Measurements from ENCODE around the gene SEC16A. TPM values are rescaled to one million over a fixed set of nuclear protein-coding genes. Genes with fewer than 3 reads are reported as not detected.
"Not testable (repeated sequence)": the region's sequence is repeated elsewhere in the genome, so short reads cannot be mapped to it uniquely, and the experiment has no call there.

The SEC16A gene
- total RNA-seq, 2 donors from 2014 or later = 42.2 to 47.9 TPM

GRCh38 chr9:136433849-136434579 lies 48.8 kb downstream of the SEC16A start:
- intact Hi-C loops (cut with DNase I) = loop anchor here in 1 of 2 donors (1.0 kb wide), 1 partner anchor 13 kb away; no protein-coding TSS in a partner anchor
- no peak for DNase-seq (ENCODE audit: low spot score)

GRCh38 chr9:136433043-136433715 lies 49.7 kb downstream of the SEC16A start:
- DNase-seq (ENCODE audit: low spot score) = no peak
- intact Hi-C loops (cut with DNase I) = loop anchor here in 1 of 2 donors (1.0 kb wide), 1 partner anchor 14 kb away; no protein-coding TSS in a partner anchor

- DNase-seq (ENCODE audit: low spot score) = no peak
- intact Hi-C loops (cut with DNase I) = no loop called here
These were observed 50.2 kb downstream of the SEC16A start for GRCh38 chr9:136432591-136432990.

- no peak for DNase-seq (ENCODE audit: low spot score)
- intact Hi-C loops (cut with DNase I) = no loop called here
These were observed 51.0 kb downstream of the SEC16A start for GRCh38 chr9:136431782-136432350.

GRCh38 chr9:136430588-136431234 lies 52.1 kb downstream of the SEC16A start:
- DNase-seq (ENCODE audit: low spot score) = no peak
- intact Hi-C loops (cut with DNase I) = no loop called here

GRCh38 chr9:136429683-136430491 lies 53.0 kb downstream of the SEC16A start:
- intact Hi-C loops (cut with DNase I) = no loop called here
- no peak for DNase-seq (ENCODE audit: low spot score)

GRCh38 chr9:136429075-136429628 lies 53.7 kb downstream of the SEC16A start:
- intact Hi-C loops (cut with DNase I) = no loop called here

GRCh38 chr9:136426787-136427186 lies 56.1 kb downstream of the SEC16A start:
- intact Hi-C loops (cut with DNase I) = no loop called here
- no peak for DNase-seq (ENCODE audit: low spot score)

More at GRCh38 chr9:136429075-136429628, 53.7 kb downstream of the SEC16A start:
- DNase-seq (ENCODE audit: low spot score) = no peak

GRCh38 chr9:136425367-136425766 lies 57.5 kb downstream of the SEC16A start:
- intact Hi-C loops (cut with DNase I); DNase-seq (ENCODE audit: low spot score): not testable (repeated sequence)

- intact Hi-C loops (cut with DNase I) = no loop called here
These were observed 58.0 kb downstream of the SEC16A start for GRCh38 chr9:136424750-136425362.

GRCh38 chr9:136423432-136424146 lies 59.3 kb downstream of the SEC16A start:
- intact Hi-C loops (cut with DNase I) = no loop called here
- DNase-seq (ENCODE audit: low spot score) = no peak

More at GRCh38 chr9:136424750-136425362, 58.0 kb downstream of the SEC16A start:
- no peak for DNase-seq (ENCODE audit: low spot score)

- DNase-seq (ENCODE audit: low spot score) = no peak
- intact Hi-C loops (cut with DNase I) = no loop called here
These were observed 60.0 kb downstream of the SEC16A start for GRCh38 chr9:136422876-136423275.

GRCh38 chr9:136421791-136422190 lies 61.0 kb downstream of the SEC16A start:
- intact Hi-C loops (cut with DNase I) = no loop called here
- no peak for DNase-seq (ENCODE audit: low spot score)

- DNase-seq (ENCODE audit: low spot score) = no peak
- intact Hi-C loops (cut with DNase I) = no loop called here
These were observed 63.8 kb downstream of the SEC16A start for GRCh38 chr9:136419092-136419420.

- intact Hi-C loops (cut with DNase I) = no loop called here
- no peak for DNase-seq (ENCODE audit: low spot score)
These were observed 64.4 kb downstream of the SEC16A start for GRCh38 chr9:136418182-136419091.

- DNase-seq (ENCODE audit: low spot score) = no peak
- intact Hi-C loops (cut with DNase I) = no loop called here
These were observed 65.9 kb downstream of the SEC16A start for GRCh38 chr9:136416914-136417313.

- no peak for DNase-seq (ENCODE audit: low spot score)
- intact Hi-C loops (cut with DNase I) = no loop called here
These were observed 66.4 kb downstream of the SEC16A start for GRCh38 chr9:136416427-136416826.

Measured in posterior vena cava (tissue), 2 donors.